ENCODE results near the gene EMP2. TPM values are rescaled to one million over a fixed set of nuclear protein-coding genes. Genes with fewer than 3 reads are reported as not detected.
"Not testable (repeated sequence)": the region's sequence is repeated elsewhere in the genome, so short reads cannot be mapped to it uniquely, and the experiment has no call there.

Gene EMP2
- polyA plus RNA-seq, 5 donors = 57.4 to 66.2 (median 63.0) TPM

DNA sequence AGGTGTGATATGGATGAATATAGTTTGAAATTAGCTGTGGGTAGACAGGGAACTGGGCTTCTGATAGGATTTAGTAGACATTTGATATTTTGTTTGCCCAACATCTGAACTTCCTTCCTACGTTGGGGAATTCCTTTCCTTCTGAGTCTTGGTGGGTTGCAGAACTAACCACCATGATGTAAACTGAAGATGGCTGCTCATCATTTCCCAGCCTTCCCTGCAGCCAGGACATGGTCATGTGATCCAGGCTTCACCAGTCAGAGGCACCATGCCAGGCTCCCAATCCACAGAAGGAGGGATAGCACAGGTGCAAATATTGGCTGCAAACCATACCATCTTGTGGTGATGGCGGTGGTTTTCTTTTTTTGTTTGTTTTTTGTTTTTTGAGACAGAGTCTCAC lies 57.4 kb downstream of the EMP2 start:
- no peak for DNase-seq

DNA sequence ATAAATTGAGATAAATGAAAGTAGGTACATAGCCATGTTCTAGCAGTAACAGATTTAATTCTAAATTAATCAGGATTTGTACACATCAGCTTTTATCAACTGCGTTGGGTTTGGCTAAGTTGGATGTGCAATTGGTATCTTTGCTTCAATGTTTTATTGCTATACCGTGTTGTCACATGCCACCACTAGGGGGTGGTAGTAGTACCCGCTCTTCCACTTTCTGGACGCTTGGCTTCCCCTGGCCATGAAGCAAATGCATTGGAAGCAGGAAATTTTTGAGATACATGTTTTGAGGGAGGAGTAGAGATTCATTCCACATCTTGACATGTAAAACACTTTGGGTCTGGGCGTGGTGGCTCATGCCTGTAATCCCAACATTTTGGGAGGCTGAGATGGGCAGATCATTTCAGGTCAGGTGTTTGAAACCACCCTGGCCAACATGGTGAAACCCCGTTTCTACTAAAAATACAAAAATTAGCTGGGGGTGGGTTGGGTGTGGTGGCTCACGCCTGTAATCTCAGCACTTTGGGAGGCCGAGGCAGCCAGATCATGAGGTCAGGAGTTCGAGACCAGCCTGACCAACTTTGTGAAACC lies 58.6 kb downstream of the EMP2 start:
- DNase-seq = peak in 1 of 2 donors; percentile 69

DNA sequence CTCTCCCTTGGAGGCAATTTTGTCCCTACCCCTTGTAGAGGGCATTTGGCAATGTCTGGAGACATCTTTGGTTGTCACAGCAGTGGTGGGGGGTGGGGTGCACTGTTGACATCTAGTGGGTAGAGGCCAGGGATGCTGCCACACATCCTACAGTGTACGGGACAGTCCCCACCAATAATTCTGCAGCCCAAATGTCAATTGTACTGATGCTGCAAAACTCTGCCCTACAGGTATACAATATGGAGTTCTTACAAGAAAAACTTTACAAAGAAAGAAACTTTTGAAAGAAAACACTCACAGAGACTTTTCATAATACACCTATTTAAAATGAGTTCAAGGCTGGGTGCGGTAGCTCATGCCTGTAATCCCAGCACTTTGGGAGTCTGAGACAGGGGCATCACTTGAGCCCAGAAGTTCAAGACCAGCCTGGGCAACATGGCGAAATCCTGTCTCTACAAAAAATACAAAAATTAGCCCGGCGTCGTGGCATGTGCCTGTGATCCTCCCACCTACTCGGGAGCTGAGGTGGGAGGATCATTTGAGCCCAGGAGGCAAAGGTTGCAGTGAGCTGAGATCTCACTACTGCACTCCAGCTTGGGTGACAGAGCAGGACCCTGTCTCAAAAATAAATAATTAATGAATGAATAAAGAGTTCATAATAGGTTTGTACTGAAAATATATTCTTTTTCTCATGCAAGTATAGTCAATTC lies 59.4 kb downstream of the EMP2 start:
- DNase-seq = no peak

GRCh38 chr16:10519929-10520868 lies 60.2 kb downstream of the EMP2 start:
- DNase-seq = no peak

GRCh38 chr16:10519297-10519696 lies 61.1 kb downstream of the EMP2 start:
- DNase-seq = no peak

DNA sequence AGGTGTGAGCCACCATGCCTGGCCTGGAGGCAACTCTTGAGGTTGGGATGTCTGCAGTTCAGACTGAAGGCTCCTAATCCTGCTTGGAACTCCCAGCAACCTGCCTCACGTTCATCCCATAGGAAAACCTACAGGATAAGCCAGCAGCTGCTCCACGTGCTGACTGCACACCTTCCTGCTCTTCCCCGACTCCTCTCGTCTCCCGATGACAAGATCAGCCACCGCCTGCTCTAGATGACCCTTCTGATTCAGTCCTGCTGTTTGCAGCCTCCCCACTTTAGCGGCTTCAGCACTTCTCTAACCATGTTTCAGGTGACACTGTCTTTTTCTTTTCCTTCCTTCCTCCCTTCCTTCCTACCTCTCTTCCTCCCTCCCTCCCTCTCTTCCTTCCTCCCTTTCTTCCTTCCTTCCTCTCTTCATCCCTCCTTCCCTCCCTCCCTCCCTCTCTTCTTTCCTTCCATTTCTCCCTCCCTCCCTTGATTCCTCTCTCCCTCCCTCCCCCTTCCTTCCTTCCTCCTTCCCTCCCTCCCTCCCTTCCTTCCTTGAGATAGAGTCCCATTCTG lies 61.8 kb downstream of the EMP2 start:
- DNase-seq = no peak

GRCh38 chr16:10517868-10518267 lies 62.5 kb downstream of the EMP2 start:
- DNase-seq = no peak

DNA sequence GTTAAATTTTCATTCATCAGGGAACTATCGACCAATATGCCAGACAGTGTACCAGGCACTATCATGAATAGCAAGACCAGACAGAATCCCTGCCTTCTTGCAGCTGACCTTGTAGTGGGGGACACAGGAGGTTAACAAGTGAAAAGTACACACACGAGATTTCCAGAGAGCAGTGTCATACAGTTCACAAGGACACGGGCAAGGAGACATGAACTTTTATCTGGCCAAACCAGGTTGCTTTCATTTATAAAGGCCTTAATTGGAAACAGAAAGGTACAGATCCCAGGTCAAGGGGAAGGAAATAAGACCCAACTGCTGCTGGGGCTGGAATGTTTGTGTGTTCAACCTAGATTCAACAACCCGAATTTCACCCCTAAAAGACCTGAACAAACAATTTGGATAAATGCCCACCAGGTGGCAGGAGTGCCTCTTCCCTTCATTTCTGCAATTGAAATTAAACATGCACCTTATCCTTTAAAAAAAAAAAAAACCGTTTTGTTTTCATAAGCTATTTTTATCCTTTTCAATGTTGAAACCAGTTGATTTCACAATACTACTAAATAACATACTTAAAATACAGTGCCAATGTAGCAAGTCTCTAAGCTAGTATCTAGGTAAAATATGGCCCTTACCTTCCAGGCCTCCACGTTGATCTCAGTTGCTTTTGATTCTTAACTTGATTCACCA lies 65.9 kb downstream of the EMP2 start:
- DNase-seq = peak; percentile 36 to 41

GRCh38 chr16:10511829-10512228 lies 68.6 kb downstream of the EMP2 start:
- DNase-seq = no peak

DNA sequence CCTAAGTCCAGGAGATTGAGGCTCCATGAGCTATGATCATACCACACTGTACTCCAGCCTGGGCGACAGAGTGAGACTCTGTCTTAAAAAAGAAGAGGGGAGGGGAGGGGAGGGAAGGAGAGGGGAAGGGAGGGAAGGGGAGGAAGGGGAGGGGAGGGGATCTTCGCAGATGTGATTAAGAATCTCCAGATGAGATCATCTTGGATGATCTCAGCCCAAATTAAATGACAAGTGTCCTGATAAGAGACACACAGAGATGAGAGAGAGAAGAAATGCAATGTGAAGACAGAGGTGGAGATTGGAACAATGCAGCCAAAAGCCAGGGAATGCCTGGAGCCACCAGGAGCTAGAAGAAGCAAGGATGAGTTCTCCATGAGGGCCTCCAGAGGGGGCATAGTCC lies 70.1 kb downstream of the EMP2 start:
- no peak for DNase-seq

GRCh38 chr16:10509534-10510025 lies 70.8 kb downstream of the EMP2 start:
- DNase-seq = peak; percentile 57 to 67

DNA sequence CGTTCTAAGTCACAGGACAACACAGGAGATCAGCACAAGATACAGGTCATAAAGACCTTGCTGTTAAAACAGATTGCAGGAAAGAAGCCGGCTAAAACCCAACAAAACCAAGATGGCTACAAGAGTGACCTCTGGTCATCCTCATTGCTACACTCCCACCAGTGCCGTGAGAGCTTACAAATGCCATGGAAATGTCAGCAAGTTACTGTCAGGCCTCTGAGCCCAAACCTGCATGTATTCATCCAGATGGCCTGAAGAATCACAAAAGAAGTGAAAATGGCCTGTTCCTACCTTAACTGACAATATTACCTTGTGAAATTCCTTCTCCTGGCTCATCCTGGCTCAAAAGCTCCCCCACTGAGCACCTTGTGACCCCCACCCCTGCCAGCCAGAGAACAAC lies 75.1 kb downstream of the EMP2 start:
- not testable (repeated sequence) for DNase-seq

- no peak for DNase-seq
Measured at GRCh38 chr16:10504404-10504885, 76.0 kb downstream of the EMP2 start.

- no peak for DNase-seq
Measured at GRCh38 chr16:10502776-10503175, 77.6 kb downstream of the EMP2 start.

- no peak for DNase-seq
Measured at GRCh38 chr16:10501016-10501607, 79.3 kb downstream of the EMP2 start.

- DNase-seq = no peak
Measured at GRCh38 chr16:10500582-10500981, 79.8 kb downstream of the EMP2 start.

- no peak for DNase-seq
Measured at GRCh38 chr16:10497132-10498101, 83.0 kb downstream of the EMP2 start.

DNA sequence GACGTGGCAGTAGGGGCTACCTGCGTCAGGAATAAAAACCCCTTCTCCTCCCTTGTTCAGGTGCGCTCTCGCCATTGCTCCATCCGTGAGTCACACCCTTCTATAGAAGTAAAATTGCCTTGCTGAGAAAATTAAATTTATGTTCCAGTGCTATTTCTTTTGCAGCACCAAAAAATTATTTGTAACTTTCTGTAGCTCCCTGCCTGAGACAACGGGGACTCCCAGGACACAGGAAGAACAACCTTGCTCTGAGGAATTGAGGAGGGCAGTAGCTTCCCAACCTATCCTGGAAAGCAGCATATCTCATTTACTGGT lies 85.4 kb downstream of the EMP2 start:
- no peak for DNase-seq

GRCh38 chr16:10494343-10495030 lies 85.9 kb downstream of the EMP2 start:
- DNase-seq = no peak

Data from right lung (tissue), 5 donors.